Fibroblast of lung (primary cell): ENCODE results near the gene MAGEC2. TPM values are rescaled to one million over a fixed set of nuclear protein-coding genes. Genes with fewer than 3 reads are reported as not detected.

ENCODE experiments used
- DNase-seq, 2 donors: peaks; one replicate each; pipeline versions ENCODE4 v3.0.0 to v3.0.0-alpha.2; 2010; ENCODE audit warnings: low read depth in 2 of 2
- H2AFZ ChIP-seq: 2 replicates; pipeline ENCODE4 v1.5.1; 2012; ENCODE audit warnings: low read length, control low read depth, inconsistent platforms
- H3K27ac ChIP-seq: 2 replicates; pipeline ENCODE4 v1.5.1; 2011; ENCODE audit warnings: low read length, control low read depth; ENCODE audit not compliant: insufficient read depth
- H3K27me3 ChIP-seq: 2 replicates; pipeline ENCODE4 v1.5.1; 2011; ENCODE audit warnings: mild to moderate bottlenecking, low read length; ENCODE audit not compliant: control insufficient read depth, insufficient read depth
- H3K36me3 ChIP-seq: 2 replicates; pipeline ENCODE4 v1.5.1; 2011; ENCODE audit warnings: low read length; ENCODE audit not compliant: control insufficient read depth, insufficient read depth
- H3K4me1 ChIP-seq: 2 replicates; pipeline ENCODE4 v1.5.1; 2011; ENCODE audit warnings: low read length; ENCODE audit not compliant: control insufficient read depth, insufficient read depth; ENCODE audit errors: extremely low read depth
- H3K4me2 ChIP-seq: 2 replicates; pipeline ENCODE4 v1.5.1; 2011; ENCODE audit warnings: low read length, control low read depth; ENCODE audit not compliant: insufficient read depth; ENCODE audit errors: extremely low read depth
- H3K4me3 ChIP-seq, 4 experiments: fragments of 200-600 bp in 1 of 4; sonication (generic) in 1 of 4; replicated peaks in 1 of 4; 2 replicates each; pipeline ENCODE4 v1.5.1; 2011 to 2016; ENCODE audit warnings: low read length in 4 of 4, low read depth in 3 of 4, mild to moderate bottlenecking in 3 of 4, control low read depth in 2 of 4, inconsistent platforms in 1 of 4, mixed read lengths in 1 of 4; ENCODE audit not compliant: insufficient read depth in 1 of 4; ENCODE audit errors: control extremely low read depth in 1 of 4
- H3K79me2 ChIP-seq: 2 replicates; pipeline ENCODE4 v1.5.1; 2012; ENCODE audit warnings: mild to moderate bottlenecking, low read length, inconsistent platforms; ENCODE audit not compliant: control insufficient read depth, insufficient read depth
- H3K9ac ChIP-seq: 2 replicates; pipeline ENCODE4 v1.5.1; 2011; ENCODE audit warnings: mild to moderate bottlenecking, low read length, control low read depth; ENCODE audit not compliant: insufficient read depth
- H3K9me3 ChIP-seq: 2 replicates; pipeline ENCODE4 v1.5.1; 2012; ENCODE audit warnings: low read depth, low read length; ENCODE audit not compliant: control insufficient read depth, insufficient read depth
- H4K20me1 ChIP-seq: 2 replicates; pipeline ENCODE4 v1.5.1; 2011; ENCODE audit warnings: low read length; ENCODE audit not compliant: control insufficient read depth, insufficient read depth; ENCODE audit errors: extremely low read depth
- EZH2 ChIP-seq: IDR thresholded peaks from 2 replicates; pipeline ENCODE4 v1.5.1; 2012; ENCODE audit warnings: low read length, control low read depth, mild to moderate bottlenecking; ENCODE audit errors: missing control alignments
- polyA minus RNA-seq: library from RNA; depleted of rRNA, polyadenylated mRNA; stranded (reverse); fragments of >200 nt; gene quantifications from 2 replicates; pipeline ENCODE4 v1.2.3, GENCODE V29; 2011; ENCODE audit warnings: low replicate concordance
- polyA plus RNA-seq, 2 donors: library from polyadenylated mRNA; depleted of rRNA in 1 of 2; stranded (reverse) in 1 of 2; unstranded in 1 of 2; fragments of >200 nt; gene quantifications; 2 replicates each; pipeline ENCODE4 v1.2.1, GENCODE V29; 2011 to 2012; ENCODE audit warnings: missing spikeins in 1 of 2
- total RNA-seq: library from RNA; depleted of rRNA; stranded (reverse); fragments of >200 nt; gene quantifications from 2 replicates; pipeline ENCODE4 v1.2.1, GENCODE V29; 2014
- TF ChIP-seq, protein P1 (sequence below), 2 donors: IDR thresholded peaks in 1 of 2; conservative IDR thresholded peaks in 1 of 2; 1 replicate in 1 of 2; 2 replicates in 1 of 2; pipeline ENCODE4 v1.5.1; 2011 to 2012; ENCODE audit warnings: low read length in 2 of 2, control low read depth in 1 of 2, inconsistent platforms in 1 of 2, low read depth in 1 of 2, mild to moderate bottlenecking in 1 of 2

MAGEC2 gene, protein sequence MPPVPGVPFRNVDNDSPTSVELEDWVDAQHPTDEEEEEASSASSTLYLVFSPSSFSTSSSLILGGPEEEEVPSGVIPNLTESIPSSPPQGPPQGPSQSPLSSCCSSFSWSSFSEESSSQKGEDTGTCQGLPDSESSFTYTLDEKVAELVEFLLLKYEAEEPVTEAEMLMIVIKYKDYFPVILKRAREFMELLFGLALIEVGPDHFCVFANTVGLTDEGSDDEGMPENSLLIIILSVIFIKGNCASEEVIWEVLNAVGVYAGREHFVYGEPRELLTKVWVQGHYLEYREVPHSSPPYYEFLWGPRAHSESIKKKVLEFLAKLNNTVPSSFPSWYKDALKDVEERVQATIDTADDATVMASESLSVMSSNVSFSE
- total RNA-seq: 0.17 TPM in 1 of 2 replicates, not detected in the other
- polyA plus RNA-seq: 0.02 TPM in 1 of 2 replicates, not detected in the other
- not detected in 2 replicates for polyA plus RNA-seq (2012)
- polyA minus RNA-seq: not detected in 2 replicates

DNA sequence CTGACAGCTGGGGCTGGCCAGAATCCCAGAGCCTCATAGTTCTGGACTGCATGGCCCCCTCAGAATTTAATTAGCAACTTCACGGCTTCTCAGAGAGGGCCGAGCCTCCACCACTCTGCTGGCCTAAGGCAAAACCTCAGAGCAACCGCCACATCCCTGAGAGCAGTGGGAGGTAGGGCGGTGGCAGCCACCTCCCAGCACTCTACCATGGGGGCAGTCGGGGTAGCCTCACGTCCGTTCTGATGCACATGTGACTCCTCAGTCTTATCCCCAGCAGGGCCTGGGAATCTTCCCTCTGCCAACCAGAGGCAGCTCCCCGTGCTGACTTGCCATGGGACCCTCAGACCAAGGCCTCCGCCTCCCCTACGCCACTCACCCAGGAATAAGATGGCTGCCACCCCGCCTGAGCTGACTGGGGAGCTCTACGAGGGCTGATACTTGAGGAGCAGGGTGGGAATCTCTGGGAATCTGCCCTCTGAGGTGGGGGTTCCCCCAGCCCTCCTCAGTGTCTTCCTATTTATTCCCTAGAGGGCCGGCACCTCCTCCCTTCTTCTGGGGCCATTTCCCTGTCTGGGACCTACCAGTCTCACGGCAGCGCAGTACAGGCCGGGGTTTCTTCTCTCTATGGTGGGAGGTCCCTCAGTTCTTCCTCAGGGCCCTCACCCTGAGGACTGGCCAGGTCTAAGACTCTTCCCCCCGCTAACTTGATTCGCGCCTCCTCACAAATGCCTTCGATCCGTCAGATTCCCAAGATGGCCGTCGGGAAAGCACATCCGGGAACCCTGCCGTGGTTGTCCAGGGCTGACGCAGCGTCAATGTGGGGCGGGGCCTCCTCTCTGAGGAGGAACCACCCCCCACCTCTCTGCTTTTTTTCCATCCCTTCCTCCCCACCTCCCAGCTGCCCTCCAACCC is at the start of gene MAGEC2:
Gene MAGEC2 (minus strand): TSS at position 769 of the 912 bp plus-strand sequence. CDS start 1,303 bp downstream, outside the sequence.
- Histone ChIP-seq H3K9ac (no peak within 1 kb of the TSS), H3K36me3 (no peaks in the 10 kb centered on the region)
- TF ChIP-seq, protein P1, sequence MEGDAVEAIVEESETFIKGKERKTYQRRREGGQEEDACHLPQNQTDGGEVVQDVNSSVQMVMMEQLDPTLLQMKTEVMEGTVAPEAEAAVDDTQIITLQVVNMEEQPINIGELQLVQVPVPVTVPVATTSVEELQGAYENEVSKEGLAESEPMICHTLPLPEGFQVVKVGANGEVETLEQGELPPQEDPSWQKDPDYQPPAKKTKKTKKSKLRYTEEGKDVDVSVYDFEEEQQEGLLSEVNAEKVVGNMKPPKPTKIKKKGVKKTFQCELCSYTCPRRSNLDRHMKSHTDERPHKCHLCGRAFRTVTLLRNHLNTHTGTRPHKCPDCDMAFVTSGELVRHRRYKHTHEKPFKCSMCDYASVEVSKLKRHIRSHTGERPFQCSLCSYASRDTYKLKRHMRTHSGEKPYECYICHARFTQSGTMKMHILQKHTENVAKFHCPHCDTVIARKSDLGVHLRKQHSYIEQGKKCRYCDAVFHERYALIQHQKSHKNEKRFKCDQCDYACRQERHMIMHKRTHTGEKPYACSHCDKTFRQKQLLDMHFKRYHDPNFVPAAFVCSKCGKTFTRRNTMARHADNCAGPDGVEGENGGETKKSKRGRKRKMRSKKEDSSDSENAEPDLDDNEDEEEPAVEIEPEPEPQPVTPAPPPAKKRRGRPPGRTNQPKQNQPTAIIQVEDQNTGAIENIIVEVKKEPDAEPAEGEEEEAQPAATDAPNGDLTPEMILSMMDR (conservative IDR thresholded peaks at IDR 0.05 in 1 of 2, IDR thresholded peaks at IDR 0.05 in 1 of 2; ENCODE audit: low read depth in 1 of 2, low read length in 2 of 2): no peak
- TF ChIP-seq EZH2: no peak

DNA sequence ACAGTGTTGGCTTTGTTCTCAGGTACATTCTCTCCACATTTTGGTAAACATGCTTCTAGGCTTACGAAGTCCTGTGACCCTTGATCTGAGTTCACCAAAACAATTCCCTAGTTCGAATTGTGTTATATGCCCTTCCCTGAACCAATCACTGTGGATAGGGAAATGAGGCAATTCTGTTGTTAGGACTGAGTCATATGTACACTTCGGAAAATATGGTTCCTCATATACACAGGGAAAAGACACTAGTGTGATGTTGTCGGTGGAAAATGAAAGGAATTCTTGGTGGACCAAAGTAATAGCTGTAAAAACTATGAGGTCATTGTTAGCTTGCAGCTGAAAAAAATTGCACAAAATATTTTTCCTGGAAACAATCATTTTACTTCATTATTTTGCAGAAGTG is 46.6 kb upstream of the MAGEC2 start:
- H3K9ac ChIP-seq: no peak overlapping the region

More for the DNA sequence above, at the start of gene MAGEC2:
- Histone ChIP-seq H3K27ac (no peak within 1 kb of the TSS), H3K79me2 (no peaks in the 10 kb centered on the region), H3K9me3 (no peaks in the 10 kb centered on the region), H2AFZ (no peak within 1 kb of the TSS), H3K4me1 (no peaks in the 10 kb centered on the region), H3K4me2 (no peak within 1 kb of the TSS), H3K27me3 (no peaks in the 10 kb centered on the region), H4K20me1 (no peaks in the 10 kb centered on the region), H3K4me3 (no peak within 1 kb of the TSS)
- no peak for DNase-seq

More for the DNA sequence above, 46.6 kb upstream of the MAGEC2 start:
- Histone ChIP-seq H4K20me1 (no peaks in the 10 kb centered on the region), H3K4me3 (no peak overlapping the region), H3K4me2 (no peak overlapping the region), H3K79me2 (no peaks in the 10 kb centered on the region), H2AFZ (no peak overlapping the region), H3K4me1 (no peaks in the 10 kb centered on the region), H3K27ac (no peak overlapping the region), H3K36me3 (no peaks in the 10 kb centered on the region), H3K9me3 (no peaks in the 10 kb centered on the region), H3K27me3 (no peaks in the 10 kb centered on the region)
- no peak for DNase-seq
- TF ChIP-seq, protein P1 (conservative IDR thresholded peaks at IDR 0.05 in 1 of 2, IDR thresholded peaks at IDR 0.05 in 1 of 2; ENCODE audit: low read depth in 1 of 2, low read length in 2 of 2): no peak
- TF ChIP-seq EZH2: no peak
